ENCODE data around the gene DLG1. TPM values are rescaled to one million over a fixed set of nuclear protein-coding genes. Genes with fewer than 3 reads are reported as not detected.
"Not testable (repeated sequence)": the region's sequence is repeated elsewhere in the genome, so short reads cannot be mapped to it uniquely, and the experiment has no call there.

Gene DLG1
- total and polyA plus RNA-seq, 2 experiments from 2014 or later = 54.8 to 128 TPM

GRCh38 chr3:197195326-197195725 is 103.1 kb downstream of the DLG1 start:
- no peak overlapping the region for H3K4me2 ChIP-seq
- peaks cover 42% of the 10 kb centered on the region for H4K20me1 ChIP-seq (ENCODE audit: insufficient read depth, poor library complexity, severe bottlenecking)
- H3K36me3 ChIP-seq (replicated peaks; ENCODE audit: insufficient read depth, low read depth) = no peaks in the 10 kb centered on the region
- peaks cover 97% of the 10 kb centered on the region for H3K79me2 ChIP-seq
- no peaks in the 10 kb centered on the region for H3K27me3 ChIP-seq
- no peaks in the 10 kb centered on the region for H3K4me1 ChIP-seq (ENCODE audit: insufficient read depth)
- no peak for DNase-seq (ENCODE audit: low spot score)
- H3K27ac ChIP-seq = no peak overlapping the region
- H3K9me3 ChIP-seq (ENCODE audit: low read depth) = no peaks in the 10 kb centered on the region
- H3K9me2 ChIP-seq (replicated peaks; ENCODE audit: insufficient read depth) = no peaks in the 10 kb centered on the region
- H3K4me3 ChIP-seq = no peak overlapping the region
- WGBS (ENCODE audit: low lambda C conversion rate, missing lambda C conversion rate) = 96% methylated on average over 1 of the region's 1 CpG
- TF ChIP-seq EZH2phosphoT487 (IDR thresholded peaks at IDR 0.05; ENCODE audit: low read depth, severe bottlenecking, unreplicated experiment) = no peak
- TF ChIP-seq, protein P1, sequence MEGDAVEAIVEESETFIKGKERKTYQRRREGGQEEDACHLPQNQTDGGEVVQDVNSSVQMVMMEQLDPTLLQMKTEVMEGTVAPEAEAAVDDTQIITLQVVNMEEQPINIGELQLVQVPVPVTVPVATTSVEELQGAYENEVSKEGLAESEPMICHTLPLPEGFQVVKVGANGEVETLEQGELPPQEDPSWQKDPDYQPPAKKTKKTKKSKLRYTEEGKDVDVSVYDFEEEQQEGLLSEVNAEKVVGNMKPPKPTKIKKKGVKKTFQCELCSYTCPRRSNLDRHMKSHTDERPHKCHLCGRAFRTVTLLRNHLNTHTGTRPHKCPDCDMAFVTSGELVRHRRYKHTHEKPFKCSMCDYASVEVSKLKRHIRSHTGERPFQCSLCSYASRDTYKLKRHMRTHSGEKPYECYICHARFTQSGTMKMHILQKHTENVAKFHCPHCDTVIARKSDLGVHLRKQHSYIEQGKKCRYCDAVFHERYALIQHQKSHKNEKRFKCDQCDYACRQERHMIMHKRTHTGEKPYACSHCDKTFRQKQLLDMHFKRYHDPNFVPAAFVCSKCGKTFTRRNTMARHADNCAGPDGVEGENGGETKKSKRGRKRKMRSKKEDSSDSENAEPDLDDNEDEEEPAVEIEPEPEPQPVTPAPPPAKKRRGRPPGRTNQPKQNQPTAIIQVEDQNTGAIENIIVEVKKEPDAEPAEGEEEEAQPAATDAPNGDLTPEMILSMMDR (IDR thresholded peaks at IDR 0.05; ENCODE audit: poor library complexity) = no peak
- no peak for TF ChIP-seq EZH2 (IDR thresholded peaks at IDR 0.05; ENCODE audit: borderline replicate concordance)
- H2AFZ ChIP-seq = no peak overlapping the region

- DNase-seq (ENCODE audit: low spot score); H3K4me2 ChIP-seq; H3K36me3 ChIP-seq (replicated peaks; ENCODE audit: insufficient read depth, low read depth); H3K27ac ChIP-seq; H3K4me3 ChIP-seq; H2AFZ ChIP-seq; H3K4me1 ChIP-seq (ENCODE audit: insufficient read depth); H3K9me2 ChIP-seq (replicated peaks; ENCODE audit: insufficient read depth); H3K27me3 ChIP-seq; H3K9me3 ChIP-seq (ENCODE audit: low read depth): not testable (repeated sequence)
- Histone ChIP-seq H3K79me2 (peaks cover 88% of the 10 kb centered on the region), H4K20me1 (ENCODE audit: insufficient read depth, poor library complexity, severe bottlenecking) (peaks cover 43% of the 10 kb centered on the region)
- WGBS (ENCODE audit: low lambda C conversion rate, missing lambda C conversion rate) = 98% methylated on average over 3 of the region's 3 CpGs
Observed at GRCh38 chr3:197193759-197194158, 104.7 kb downstream of the DLG1 start.

DNA sequence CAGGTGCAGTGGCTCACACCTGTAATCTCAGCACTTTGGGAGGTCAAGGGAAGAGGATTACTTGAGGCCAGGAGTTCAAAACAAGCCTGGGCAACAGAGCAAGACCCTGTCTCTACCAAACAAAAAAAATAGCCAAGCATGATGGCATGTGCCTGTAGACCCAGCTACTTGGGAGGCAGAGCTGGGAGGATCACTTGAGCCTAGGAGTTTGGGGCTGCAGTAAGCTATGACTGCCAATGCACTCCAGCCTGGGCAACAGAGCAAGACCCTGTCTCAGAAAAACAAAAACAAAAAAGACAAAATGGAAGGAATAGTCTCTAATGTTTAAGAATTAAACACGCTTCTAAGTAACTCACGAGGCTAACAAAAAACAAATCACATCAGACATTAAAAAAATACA is 106.5 kb downstream of the DLG1 start:
- peaks cover 34% of the 10 kb centered on the region for H4K20me1 ChIP-seq (ENCODE audit: insufficient read depth, poor library complexity, severe bottlenecking)
- H3K4me2 ChIP-seq = no peak overlapping the region
- DNase-seq (ENCODE audit: low spot score) = no peak
- H3K4me3 ChIP-seq = no peak overlapping the region
- peaks cover 86% of the 10 kb centered on the region for H3K79me2 ChIP-seq
- no peaks in the 10 kb centered on the region for H3K36me3 ChIP-seq (replicated peaks; ENCODE audit: insufficient read depth, low read depth)
- peaks cover 8% of the 10 kb centered on the region for H3K4me1 ChIP-seq (ENCODE audit: insufficient read depth)
- WGBS (ENCODE audit: low lambda C conversion rate, missing lambda C conversion rate) = 100% methylated on average over 2 of the region's 2 CpGs
- H3K27ac ChIP-seq = no peak overlapping the region
- no peaks in the 10 kb centered on the region for H3K9me2 ChIP-seq (replicated peaks; ENCODE audit: insufficient read depth)
- no peaks in the 10 kb centered on the region for H3K27me3 ChIP-seq
- TF ChIP-seq EZH2 (IDR thresholded peaks at IDR 0.05; ENCODE audit: borderline replicate concordance) = no peak
- TF ChIP-seq EZH2phosphoT487 (IDR thresholded peaks at IDR 0.05; ENCODE audit: low read depth, severe bottlenecking, unreplicated experiment) = no peak
- TF ChIP-seq, protein P1 (IDR thresholded peaks at IDR 0.05; ENCODE audit: poor library complexity) = no peak
- no peaks in the 10 kb centered on the region for H3K9me3 ChIP-seq (ENCODE audit: low read depth)
- H2AFZ ChIP-seq = no peak overlapping the region

- no peak overlapping the region for H3K4me3 ChIP-seq
- peaks cover 29% of the 10 kb centered on the region for H4K20me1 ChIP-seq (ENCODE audit: insufficient read depth, poor library complexity, severe bottlenecking)
- no peaks in the 10 kb centered on the region for H3K9me2 ChIP-seq (replicated peaks; ENCODE audit: insufficient read depth)
- peaks cover 8% of the 10 kb centered on the region for H3K4me1 ChIP-seq (ENCODE audit: insufficient read depth)
- no peak for DNase-seq (ENCODE audit: low spot score)
- peaks cover 86% of the 10 kb centered on the region for H3K79me2 ChIP-seq
- TF ChIP-seq EZH2phosphoT487 (IDR thresholded peaks at IDR 0.05; ENCODE audit: low read depth, severe bottlenecking, unreplicated experiment) (no peak), EZH2 (IDR thresholded peaks at IDR 0.05; ENCODE audit: borderline replicate concordance) (no peak)
- TF ChIP-seq, protein P1 (IDR thresholded peaks at IDR 0.05; ENCODE audit: poor library complexity) = no peak
- no peak overlapping the region for H3K4me2 ChIP-seq
- 37% methylated on average over 3 of the region's 3 CpGs for WGBS (ENCODE audit: low lambda C conversion rate, missing lambda C conversion rate)
- H3K9me3 ChIP-seq (ENCODE audit: low read depth) = no peaks in the 10 kb centered on the region
- no peak overlapping the region for H2AFZ ChIP-seq
- H3K27ac ChIP-seq = peak overlapping the region; percentile 15
- no peaks in the 10 kb centered on the region for H3K36me3 ChIP-seq (replicated peaks; ENCODE audit: insufficient read depth, low read depth)
- no peaks in the 10 kb centered on the region for H3K27me3 ChIP-seq
Observed at GRCh38 chr3:197189623-197190022, 108.8 kb downstream of the DLG1 start.
